Measurements from ENCODE around the gene DNHD1.

Gene DNHD1

GRCh38 chr11:6497069-6497839 lies at the start of gene DNHD1:
Gene DNHD1 (plus strand): TSS chr11:6497280. CDS start chr11:6498216, 936 bp downstream.
- DNase-seq: no peak

- no peak for DNase-seq
Measured at GRCh38 chr11:6448574-6448973, 48.5 kb upstream of the DNHD1 start.

GRCh38 chr11:6452219-6452618 lies 44.9 kb upstream of the DNHD1 start:
- DNase-seq: no peak

GRCh38 chr11:6453152-6453551 lies 43.9 kb upstream of the DNHD1 start:
- no peak for DNase-seq

GRCh38 chr11:6455070-6455469 lies 42.0 kb upstream of the DNHD1 start:
- DNase-seq: no peak

GRCh38 chr11:6456361-6457073 lies 40.6 kb upstream of the DNHD1 start:
- no peak for DNase-seq

GRCh38 chr11:6457581-6458320 lies 39.3 kb upstream of the DNHD1 start:
- no peak for DNase-seq

- DNase-seq: no peak
Measured at GRCh38 chr11:6458352-6459098, 38.6 kb upstream of the DNHD1 start.

GRCh38 chr11:6459099-6459450 lies 38.0 kb upstream of the DNHD1 start:
- no peak for DNase-seq

GRCh38 chr11:6468712-6469495 lies 28.2 kb upstream of the DNHD1 start:
- DNase-seq: peak; percentile 85

GRCh38 chr11:6469599-6469998 lies 27.5 kb upstream of the DNHD1 start:
- no peak for DNase-seq

- DNase-seq: no peak
Measured at GRCh38 chr11:6472934-6473333, 24.1 kb upstream of the DNHD1 start.

- peak; percentile 83 for DNase-seq
Measured at GRCh38 chr11:6473451-6474412, 23.3 kb upstream of the DNHD1 start, which contains the start of gene TRIM3. Gene TRIM3 (minus strand): TSS chr11:6473941. CDS start chr11:6465695, 8,246 bp downstream.

GRCh38 chr11:6474413-6474792 lies 22.7 kb upstream of the DNHD1 start:
- no peak for DNase-seq

GRCh38 chr11:6474806-6475500 lies 22.1 kb upstream of the DNHD1 start:
- DNase-seq: peak; percentile 21

GRCh38 chr11:6475936-6476335 lies 21.1 kb upstream of the DNHD1 start:
- DNase-seq: peak; percentile 30

- DNase-seq: no peak
Measured at GRCh38 chr11:6476571-6476970, 20.5 kb upstream of the DNHD1 start.

- DNase-seq: peak; percentile 23
Measured at GRCh38 chr11:6480299-6480914, 16.7 kb upstream of the DNHD1 start.

- DNase-seq: peak; percentile 99
Measured at GRCh38 chr11:6481012-6481923, 15.8 kb upstream of the DNHD1 start, which contains the start of the genes ARFIP2 and TIMM10B. Gene ARFIP2 (minus strand): TSS chr11:6481331. CDS start chr11:6480421, 910 bp downstream. Gene TIMM10B (plus strand): TSS chr11:6481501. CDS start chr11:6481517, 16 bp downstream.
